ENCODE measurements around the gene NLRC4. TPM values are rescaled to one million over a fixed set of nuclear protein-coding genes. Genes with fewer than 3 reads are reported as not detected.

Gene NLRC4
- total and polyA plus RNA-seq, 9 of the 15 experiments (the other 6 are each of a cell fraction or from before 2014, with no cell fraction given), result 0.03 to 0.18 (median 0.06) TPM; not detected in 2

GRCh38 chr2:32284321-32284720 lies 19.6 kb upstream of the NLRC4 start (continued):
- no peak for TF ChIP-seq ZBTB5 (IDR thresholded peaks at IDR 0.05)
- TF ChIP-seq, protein P1, sequence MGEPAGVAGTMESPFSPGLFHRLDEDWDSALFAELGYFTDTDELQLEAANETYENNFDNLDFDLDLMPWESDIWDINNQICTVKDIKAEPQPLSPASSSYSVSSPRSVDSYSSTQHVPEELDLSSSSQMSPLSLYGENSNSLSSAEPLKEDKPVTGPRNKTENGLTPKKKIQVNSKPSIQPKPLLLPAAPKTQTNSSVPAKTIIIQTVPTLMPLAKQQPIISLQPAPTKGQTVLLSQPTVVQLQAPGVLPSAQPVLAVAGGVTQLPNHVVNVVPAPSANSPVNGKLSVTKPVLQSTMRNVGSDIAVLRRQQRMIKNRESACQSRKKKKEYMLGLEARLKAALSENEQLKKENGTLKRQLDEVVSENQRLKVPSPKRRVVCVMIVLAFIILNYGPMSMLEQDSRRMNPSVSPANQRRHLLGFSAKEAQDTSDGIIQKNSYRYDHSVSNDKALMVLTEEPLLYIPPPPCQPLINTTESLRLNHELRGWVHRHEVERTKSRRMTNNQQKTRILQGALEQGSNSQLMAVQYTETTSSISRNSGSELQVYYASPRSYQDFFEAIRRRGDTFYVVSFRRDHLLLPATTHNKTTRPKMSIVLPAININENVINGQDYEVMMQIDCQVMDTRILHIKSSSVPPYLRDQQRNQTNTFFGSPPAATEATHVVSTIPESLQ (CRISPR knock-in tag; IDR thresholded peaks at IDR 0.05), result no peak
- no peak for TF ChIP-seq CTCF (IDR thresholded peaks at IDR 0.05 in 2 of 3, conservative IDR thresholded peaks at IDR 0.05 in 1 of 3; ENCODE audit: insufficient read depth in 2 of 3, low read depth in 1 of 3, low read length in 3 of 3)
- no peak for TF ChIP-seq ZFP30 (CRISPR knock-in tag; IDR thresholded peaks at IDR 0.05; ENCODE audit: borderline replicate concordance)
- TF ChIP-seq TAF7 (tag; IDR thresholded peaks at IDR 0.05), result no peak
